Cortex of kidney (tissue), 1 donor: Measurements from ENCODE around the gene EFNA2.

Experiments used
- DNase-seq: peaks from one replicate; lab custom pipeline; 2025; lab: John Stamatoyannopoulos, UW

EFNA2 gene

GRCh38 chr19:1272423-1273262 lies 13.0 kb upstream of the EFNA2 start:
- no peak for DNase-seq

DNA sequence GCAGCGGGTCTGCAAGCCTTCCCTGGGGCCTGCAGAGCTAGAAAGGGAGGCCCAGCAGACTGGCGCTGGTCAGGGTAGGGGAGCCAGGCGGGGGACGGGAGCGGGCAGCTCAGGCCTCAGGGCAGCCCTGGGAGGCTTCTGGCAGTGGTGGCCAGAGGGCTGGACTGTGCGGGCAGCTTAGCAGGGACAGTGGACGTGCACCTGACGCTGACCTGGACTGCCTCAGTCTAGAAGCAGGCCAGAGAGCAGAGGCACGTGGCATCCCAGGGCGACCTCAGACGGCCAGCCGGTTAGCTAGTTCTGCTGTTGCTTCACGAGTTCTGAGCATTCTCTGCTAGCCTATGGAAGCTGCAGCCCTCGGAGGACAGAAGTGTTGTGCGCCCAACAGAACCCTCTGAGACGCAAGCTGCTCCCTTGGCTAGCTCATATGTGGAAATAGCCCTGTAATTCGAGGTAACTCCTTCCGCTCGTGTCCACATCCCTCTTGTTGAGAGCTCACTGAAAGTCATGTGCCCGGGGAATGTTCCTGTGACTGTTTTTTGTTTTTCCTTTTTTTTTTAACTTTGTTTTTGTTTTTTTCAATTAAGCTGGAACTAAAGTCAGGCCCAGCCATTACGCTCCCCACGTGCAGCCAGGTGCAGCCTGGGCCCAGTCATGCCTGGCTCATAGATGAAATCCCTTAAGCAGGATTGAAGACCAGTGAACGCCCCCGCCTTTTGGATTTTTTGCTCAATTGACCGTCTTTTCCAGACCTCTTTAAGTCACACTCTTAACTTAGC lies 12.2 kb upstream of the EFNA2 start:
- DNase-seq, result no peak

- no peak for DNase-seq
Measured at GRCh38 chr19:1274081-1274851, 11.4 kb upstream of the EFNA2 start.

DNA sequence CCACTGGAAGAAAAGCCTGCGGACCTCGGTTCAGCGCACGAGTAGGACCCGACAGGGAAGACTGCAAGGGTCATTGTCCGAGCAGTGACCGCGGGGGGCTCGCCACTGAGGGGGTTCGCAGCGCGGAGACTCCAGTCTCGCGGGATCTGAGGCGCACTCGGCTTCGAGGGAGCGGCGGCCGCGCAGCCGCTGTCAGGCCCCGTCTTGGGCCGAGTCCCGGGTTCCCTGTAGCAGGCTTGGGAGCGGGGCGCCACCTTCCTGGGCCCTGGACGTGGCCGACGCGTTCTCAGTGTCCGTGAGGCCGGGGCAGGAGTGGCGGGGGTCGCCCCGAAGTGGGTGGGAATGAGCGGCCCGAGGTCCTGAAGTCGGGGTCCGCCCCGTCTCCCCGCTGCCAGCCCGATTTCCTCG lies 10.8 kb upstream of the EFNA2 start:
- DNase-seq, result no peak

DNA sequence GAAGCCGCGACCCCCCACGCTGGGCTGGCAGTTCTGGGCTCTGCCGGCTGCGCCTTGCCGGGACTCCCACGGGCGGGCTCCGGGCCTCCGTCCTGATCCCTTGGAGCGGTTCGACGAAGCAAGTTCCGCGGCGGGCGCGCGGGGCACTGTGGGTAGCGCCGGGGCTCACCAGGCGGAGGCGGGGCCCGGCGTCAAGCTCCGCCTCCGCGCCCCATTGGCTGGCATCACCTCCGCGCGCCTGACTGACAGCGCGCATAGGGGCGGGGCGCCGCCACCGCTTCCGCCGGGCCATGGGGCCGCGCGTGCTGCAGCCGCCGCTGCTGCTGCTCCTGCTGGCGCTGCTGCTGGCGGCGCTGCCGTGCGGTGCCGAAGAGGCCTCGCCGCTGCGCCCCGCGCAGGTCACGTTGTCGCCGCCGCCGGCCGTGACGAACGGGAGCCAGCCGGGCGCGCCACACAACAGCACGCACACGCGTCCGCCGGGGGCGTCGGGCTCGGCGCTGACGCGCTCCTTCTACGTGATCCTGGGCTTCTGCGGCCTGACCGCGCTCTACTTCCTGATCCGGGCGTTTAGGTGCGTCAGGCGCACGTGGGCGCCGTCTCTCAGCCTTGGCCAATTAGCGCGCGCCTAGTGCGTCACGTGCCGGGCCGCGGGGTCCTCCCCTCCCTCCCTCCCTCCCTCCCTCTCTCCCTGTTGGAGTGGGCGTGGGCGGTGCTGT lies 10.3 kb upstream of the EFNA2 start, which contains the start of gene FAM174C:
FAM174C (plus strand) TSS at position 271 of the 716 bp plus-strand sequence; CDS start at position 291, 20 bp downstream.
- DNase-seq, result peak; percentile 76

DNA sequence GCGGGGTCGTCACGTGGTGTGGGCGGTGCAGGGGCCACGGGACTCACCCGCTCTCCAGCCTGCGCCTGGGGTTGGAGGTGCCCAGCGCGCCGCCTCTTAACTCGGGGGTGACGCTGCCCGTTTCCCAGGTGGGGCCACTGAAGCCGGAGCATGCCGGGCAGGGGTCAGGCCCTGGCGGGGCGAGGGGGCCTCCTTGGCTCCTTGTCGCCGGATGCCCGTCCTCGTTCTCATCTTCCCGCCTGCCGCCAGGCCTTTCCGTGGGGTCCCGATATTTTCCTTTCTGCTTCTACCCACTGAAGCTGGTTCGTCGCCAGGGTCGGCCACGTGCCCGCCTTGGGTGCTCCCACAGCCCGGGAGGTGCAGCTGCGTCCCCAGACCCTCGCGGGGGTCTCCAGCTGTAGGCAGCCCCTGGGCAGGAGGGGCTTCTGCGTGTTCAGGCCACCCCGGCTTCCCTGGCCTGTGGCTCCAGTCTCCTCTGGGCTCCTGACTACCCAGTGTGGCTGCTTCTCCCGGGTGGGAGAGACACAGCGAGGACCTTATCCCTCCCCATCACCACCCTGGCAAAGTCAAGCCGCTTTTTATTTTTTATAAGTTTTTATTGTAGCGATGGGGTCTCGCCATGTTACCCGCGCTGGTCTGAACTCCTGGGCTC lies 9.6 kb upstream of the EFNA2 start:
- DNase-seq, result no peak

- no peak for DNase-seq
Measured at GRCh38 chr19:1276628-1277022, 9.0 kb upstream of the EFNA2 start.

DNA sequence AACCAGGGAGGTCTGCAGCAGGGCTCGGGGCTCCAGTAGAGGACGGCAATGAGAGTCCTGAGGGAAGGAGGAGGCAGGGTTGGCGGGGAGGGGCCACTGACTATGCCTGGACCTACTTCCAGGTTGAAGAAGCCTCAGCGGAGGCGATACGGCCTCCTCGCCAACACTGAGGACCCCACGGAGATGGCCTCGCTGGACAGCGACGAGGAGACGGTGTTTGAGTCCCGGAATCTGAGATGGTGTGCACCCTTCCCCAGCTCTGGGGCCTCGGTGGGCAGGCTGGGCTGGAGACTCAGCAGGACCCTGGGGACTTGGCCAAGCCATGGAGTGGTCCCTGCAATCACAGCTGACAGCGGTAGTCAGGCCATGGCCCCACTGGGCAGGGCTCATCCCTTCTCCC lies 8.6 kb upstream of the EFNA2 start:
- DNase-seq, result no peak

DNA sequence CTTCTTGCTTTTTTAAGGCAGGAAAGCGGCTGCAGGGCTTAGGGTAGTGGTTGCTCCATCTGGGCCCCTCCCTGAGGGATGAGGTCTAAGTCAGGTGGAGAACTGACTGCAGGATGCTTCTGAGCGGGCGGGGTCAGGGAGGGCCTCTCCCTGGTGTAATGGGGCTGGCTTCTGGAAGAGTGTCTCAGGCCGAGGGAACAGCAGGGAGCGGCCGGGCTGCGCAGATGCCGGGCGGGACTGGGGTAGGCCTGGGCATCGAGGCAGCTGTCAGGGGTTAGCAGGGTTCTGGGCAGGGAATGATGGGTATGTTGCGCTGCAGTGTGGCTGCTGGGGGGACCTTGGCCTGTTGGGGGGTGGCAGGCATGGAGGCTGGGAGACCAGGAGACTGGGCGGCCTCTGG lies 7.6 kb upstream of the EFNA2 start:
- DNase-seq, result no peak

DNA sequence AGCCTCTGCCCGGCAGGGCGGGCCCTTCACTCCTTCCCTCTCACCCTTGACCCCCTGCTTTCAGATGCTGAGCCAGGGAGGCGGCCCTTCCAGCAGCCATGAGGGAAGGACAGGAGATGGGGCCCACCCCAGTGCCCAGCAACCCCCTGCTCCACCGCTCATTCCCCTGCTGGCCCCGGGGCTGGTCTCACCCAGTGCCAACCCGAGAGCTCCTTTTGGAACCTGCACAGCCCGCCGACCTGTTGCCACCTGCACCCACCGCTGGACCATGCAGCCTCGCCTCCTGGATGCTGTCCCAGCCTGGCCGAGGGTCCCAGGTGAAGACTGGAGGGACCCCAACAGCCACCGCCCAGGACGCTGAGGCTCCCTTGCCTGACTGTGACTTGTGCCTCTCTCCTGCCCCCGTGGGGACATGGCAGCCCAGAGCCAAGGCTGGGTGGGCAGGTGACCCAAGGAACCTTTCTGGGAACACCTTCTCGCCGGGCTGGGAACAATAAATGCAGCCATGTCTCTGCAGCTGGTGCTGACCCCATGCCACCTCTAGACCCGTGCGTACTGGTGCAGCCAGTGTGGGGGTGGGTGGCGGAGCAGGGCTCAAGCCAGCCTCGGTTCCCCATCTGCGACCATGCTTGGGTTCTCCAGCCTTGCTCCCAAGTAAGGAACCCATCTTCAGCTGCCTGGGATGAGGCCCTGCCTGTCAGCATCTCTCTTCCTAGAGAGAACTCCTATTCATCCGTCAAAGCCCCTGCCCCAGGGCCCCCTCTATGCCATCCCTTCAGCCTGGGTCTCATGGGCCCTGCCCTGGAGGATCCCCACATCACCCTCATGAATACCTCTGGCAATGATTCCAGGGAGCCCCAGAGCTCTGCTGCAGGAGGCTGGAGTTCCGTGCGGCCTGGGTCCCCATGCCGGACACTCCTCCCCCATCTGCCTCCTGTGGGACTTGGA lies 6.7 kb upstream of the EFNA2 start:
- DNase-seq, result no peak

GRCh38 chr19:1279782-1280341 lies 5.8 kb upstream of the EFNA2 start:
- no peak for DNase-seq

DNA sequence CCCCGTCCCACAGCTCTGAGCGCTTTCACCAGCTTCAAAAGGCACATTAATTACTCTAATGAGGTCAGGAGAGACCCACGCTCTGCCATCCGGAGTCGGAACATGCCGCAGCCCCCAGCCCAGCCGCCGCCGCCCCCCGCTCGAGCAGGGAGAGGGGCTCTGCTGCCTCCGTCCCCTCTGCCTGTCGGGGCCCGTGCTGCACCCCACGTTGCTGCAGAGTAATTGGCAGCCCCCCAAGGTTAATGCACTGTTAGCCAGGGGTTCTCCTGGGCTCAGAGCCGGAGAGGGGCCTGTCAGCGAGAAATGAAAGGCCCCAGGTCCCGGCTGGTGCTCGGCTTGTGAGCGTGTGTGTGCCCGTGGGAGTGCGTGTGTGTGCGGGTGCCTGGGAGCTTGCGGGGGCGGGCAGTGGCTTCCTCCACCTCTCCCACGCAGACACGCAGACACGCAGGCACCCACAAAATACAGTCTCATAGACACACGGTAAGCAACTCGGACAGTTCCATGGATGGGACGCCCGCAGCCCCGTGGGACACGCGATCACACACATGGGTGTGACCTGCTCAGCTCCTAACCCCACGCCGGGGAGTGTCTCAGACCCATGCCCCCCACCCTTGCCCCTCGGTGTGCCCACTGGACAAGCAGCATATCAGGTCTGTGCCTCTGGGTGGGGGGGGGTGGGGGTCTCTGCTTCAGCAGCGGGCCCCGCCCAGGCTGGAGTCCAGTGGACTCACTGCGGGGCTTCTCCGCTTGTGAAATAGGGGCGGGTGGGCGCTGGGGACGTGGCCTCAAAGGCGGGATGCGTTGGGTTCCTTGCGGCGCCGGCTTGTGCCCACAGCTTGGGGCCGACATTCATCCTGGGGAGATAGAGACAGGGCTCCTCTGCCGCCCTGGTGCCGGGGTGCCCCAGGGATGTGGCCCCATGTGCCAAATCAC lies 4.8 kb upstream of the EFNA2 start:
- DNase-seq, result no peak

DNA sequence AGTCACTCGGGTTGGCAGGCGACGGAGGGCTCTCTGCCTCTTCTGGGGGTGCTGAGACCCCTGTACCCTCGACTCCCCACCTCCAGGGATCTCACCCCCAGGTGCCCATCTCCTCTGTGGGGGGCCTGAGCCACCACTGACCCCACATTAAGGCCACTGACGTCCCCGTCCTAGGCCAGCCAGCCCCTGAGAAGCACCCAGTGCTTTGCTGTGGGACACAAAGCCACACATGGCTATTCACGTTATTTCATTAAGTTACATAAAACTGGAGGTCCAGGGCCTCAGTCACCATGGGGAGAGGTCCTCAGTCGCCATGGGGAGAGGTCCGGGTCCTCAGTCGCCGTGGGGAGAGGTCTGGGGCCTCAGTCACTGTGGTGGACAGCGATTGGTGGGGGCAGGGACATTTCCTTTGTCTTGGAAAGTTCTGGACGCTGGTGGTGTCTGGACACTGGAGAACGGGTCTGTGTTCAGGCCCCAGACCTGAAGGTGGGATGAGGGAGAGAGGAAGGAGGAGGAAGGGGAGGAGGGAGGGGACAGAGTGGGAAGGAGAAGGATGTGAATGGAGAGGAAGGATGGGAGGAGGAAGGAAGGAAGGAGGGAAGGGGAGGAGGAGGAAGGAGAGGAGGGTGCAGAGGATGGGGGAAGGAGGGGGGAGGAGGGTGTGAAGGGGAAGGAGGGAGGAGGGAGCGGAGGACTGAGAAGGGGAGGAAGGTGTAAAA lies 3.9 kb upstream of the EFNA2 start:
- DNase-seq, result no peak

DNA sequence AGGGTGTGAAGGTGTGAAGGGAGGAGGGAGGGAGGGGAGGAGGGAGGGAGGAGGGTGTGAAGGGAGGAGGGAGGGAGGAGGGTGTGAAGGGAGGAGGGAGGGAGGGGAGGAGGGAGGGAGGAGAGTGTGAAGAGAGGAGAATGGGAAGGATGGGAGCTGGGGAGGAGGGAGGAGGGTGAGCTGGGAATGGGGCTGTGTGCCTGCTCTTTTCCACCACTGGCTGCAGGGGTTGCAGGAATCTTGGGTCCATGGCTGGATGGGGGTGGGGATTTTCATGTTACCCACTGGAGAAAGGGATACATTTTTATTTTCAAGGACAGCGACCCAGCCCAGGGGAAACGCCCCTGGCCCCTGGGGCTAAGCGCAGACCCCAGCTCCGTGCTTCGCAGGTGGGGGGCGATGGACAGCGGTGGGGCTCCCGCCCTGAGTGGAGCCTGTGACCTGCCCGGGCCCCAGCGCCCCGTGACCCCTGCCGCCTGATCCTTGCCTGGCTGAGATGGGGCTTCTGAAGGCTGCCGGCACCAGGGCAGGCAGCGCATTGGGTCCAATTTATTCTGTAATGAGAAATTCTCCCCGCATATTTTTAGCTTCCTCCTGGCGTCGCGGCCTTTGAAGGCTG lies 3.0 kb upstream of the EFNA2 start:
- no peak for DNase-seq

GRCh38 chr19:1283207-1283916 lies 2.3 kb upstream of the EFNA2 start:
- DNase-seq, result no peak

DNA sequence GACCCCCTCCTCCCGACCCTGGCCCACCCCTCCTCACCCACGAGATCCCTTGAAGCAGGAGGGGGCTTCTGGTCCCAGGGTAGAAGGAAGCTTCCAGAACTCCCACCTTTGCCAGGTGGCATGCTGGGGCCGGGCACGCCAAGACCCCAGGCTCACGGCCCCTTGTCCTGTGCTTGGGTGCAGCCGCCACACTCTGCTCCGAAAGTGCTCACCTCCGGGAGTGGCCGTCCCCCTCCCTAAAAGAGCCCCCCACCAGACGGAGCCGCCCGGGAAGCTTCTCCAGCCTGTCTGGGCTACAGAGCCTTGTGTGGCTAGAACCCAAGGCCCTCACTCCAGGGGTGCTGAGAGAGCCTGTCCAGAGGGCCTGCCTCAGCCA lies 1.8 kb upstream of the EFNA2 start:
- DNase-seq, result no peak
